ENCODE data around the gene GLRX3.
A peak's percentile ranks its signal among the peaks of the same experiment; 100 is the strongest.

The GLRX3 gene

DNA sequence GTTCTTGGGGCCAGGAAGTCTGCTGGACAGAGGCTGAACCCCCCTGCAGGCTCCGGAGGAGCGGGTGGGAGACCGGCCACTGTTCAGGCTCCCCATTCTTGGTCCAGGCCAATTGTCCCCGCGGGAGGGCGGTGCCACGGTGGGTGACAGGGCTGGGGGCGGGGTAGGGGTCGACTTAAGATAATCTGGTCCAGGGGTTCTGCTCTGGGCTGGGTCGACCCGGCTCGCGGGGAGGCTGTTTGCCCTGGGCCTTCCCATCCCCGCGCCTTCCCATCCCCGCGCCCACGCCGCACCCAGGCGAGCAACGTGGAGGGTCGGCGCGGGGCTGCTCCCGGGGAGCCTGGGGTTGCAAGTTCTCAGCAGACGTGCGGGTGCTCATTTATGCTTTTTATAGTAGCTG lies 7.3 kb upstream of the GLRX3 start:
- no peak overlapping the region for H2AFZ ChIP-seq (ENCODE audit: low read depth, low read length)

DNA sequence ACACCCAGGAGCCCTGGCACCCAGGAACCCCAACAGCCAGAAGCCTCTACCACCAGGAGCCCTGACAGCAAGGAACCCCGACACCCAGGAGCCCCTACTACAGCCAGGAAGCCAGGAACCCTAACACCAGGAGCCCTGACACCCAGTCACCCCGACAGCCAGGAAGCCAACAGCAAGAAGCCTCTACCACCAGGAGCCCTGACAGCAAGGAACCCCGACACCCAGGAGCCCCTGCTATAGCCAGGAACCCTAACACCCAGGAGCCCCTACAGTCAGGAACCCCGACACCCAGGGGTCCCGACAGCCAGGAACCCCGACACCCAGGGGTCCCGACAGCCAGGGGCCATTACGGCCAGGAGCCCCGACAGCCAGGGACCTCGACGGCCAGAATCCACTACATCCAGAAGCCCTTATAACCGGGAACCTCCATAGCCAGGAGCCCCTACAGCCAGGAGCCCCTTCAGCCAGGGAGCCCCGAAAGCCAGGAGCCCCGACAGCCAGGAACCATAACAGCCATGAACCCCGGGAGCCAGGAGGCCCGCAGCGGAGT lies 440 bp upstream of the GLRX3 start:
- H3K4me2 ChIP-seq (ENCODE audit: insufficient read depth, low read length), result peak overlapping the region; percentile 99
- TF ChIP-seq, protein P1, sequence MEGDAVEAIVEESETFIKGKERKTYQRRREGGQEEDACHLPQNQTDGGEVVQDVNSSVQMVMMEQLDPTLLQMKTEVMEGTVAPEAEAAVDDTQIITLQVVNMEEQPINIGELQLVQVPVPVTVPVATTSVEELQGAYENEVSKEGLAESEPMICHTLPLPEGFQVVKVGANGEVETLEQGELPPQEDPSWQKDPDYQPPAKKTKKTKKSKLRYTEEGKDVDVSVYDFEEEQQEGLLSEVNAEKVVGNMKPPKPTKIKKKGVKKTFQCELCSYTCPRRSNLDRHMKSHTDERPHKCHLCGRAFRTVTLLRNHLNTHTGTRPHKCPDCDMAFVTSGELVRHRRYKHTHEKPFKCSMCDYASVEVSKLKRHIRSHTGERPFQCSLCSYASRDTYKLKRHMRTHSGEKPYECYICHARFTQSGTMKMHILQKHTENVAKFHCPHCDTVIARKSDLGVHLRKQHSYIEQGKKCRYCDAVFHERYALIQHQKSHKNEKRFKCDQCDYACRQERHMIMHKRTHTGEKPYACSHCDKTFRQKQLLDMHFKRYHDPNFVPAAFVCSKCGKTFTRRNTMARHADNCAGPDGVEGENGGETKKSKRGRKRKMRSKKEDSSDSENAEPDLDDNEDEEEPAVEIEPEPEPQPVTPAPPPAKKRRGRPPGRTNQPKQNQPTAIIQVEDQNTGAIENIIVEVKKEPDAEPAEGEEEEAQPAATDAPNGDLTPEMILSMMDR (IDR thresholded peaks at IDR 0.05; ENCODE audit: borderline replicate concordance, extremely low read depth, low read length, poor library complexity, severe bottlenecking), result no peak
- TF ChIP-seq EZH2 (IDR thresholded peaks at IDR 0.05; ENCODE audit: borderline replicate concordance, low read depth, low read length, severe bottlenecking), result no peak
- H3K4me1 ChIP-seq (ENCODE audit: insufficient read depth, low read length), result peaks cover 42% of the 10 kb centered on the region
- H3K36me3 ChIP-seq (ENCODE audit: insufficient read depth, low read length), result peaks cover 12% of the 10 kb centered on the region
- H3K9me3 ChIP-seq (ENCODE audit: insufficient read depth, low read length, severe bottlenecking), result no peaks in the 10 kb centered on the region
- peak overlapping the region; percentile 98 to 99; a peak in 3 of 4 replicates for H3K4me3 ChIP-seq (ENCODE audit: low read depth in 1 of 2, low read length in 2 of 2)
- DNase-seq (no peak), ATAC-seq (ENCODE audit: insufficient read depth, low read depth) (no peak; the same call in 1 of the 3 replicates)
- H3K79me2 ChIP-seq (ENCODE audit: insufficient read depth, low read length), result peaks cover 49% of the 10 kb centered on the region
- peak overlapping the region; percentile 99 for H2AFZ ChIP-seq (ENCODE audit: low read depth, low read length)
- peak overlapping the region; percentile 81 for H3K27ac ChIP-seq (ENCODE audit: low read length)
- H3K9ac ChIP-seq (ENCODE audit: low read depth, low read length), result peak overlapping the region; percentile 90
- H3K27me3 ChIP-seq (ENCODE audit: insufficient read depth, low read length, poor library complexity), result no peaks in the 10 kb centered on the region
- peaks cover 32% of the 10 kb centered on the region for H4K20me1 ChIP-seq (ENCODE audit: insufficient read depth, low read length)

More for the DNA sequence above, 7.3 kb upstream of the GLRX3 start:
- DNase-seq (no peak), ATAC-seq (ENCODE audit: insufficient read depth, low read depth) (no peak)
- no peaks in the 10 kb centered on the region for H3K9me3 ChIP-seq (ENCODE audit: insufficient read depth, low read length, severe bottlenecking)
- H3K4me2 ChIP-seq (ENCODE audit: insufficient read depth, low read length), result no peak overlapping the region
- no peak overlapping the region for H3K4me3 ChIP-seq (ENCODE audit: low read depth in 1 of 2, low read length in 2 of 2)
- TF ChIP-seq, protein P1 (IDR thresholded peaks at IDR 0.05; ENCODE audit: borderline replicate concordance, extremely low read depth, low read length, poor library complexity, severe bottlenecking), result no peak
- no peak for TF ChIP-seq EZH2 (IDR thresholded peaks at IDR 0.05; ENCODE audit: borderline replicate concordance, low read depth, low read length, severe bottlenecking)
- H3K27ac ChIP-seq (ENCODE audit: low read length), result no peak overlapping the region
- H3K4me1 ChIP-seq (ENCODE audit: insufficient read depth, low read length), result peaks cover 9% of the 10 kb centered on the region
- H3K79me2 ChIP-seq (ENCODE audit: insufficient read depth, low read length), result no peaks in the 10 kb centered on the region
- H3K27me3 ChIP-seq (ENCODE audit: insufficient read depth, low read length, poor library complexity), result no peaks in the 10 kb centered on the region
- no peaks in the 10 kb centered on the region for H3K36me3 ChIP-seq (ENCODE audit: insufficient read depth, low read length)
- H3K9ac ChIP-seq (ENCODE audit: low read depth, low read length), result no peak overlapping the region
- no peaks in the 10 kb centered on the region for H4K20me1 ChIP-seq (ENCODE audit: insufficient read depth, low read length)

DNA sequence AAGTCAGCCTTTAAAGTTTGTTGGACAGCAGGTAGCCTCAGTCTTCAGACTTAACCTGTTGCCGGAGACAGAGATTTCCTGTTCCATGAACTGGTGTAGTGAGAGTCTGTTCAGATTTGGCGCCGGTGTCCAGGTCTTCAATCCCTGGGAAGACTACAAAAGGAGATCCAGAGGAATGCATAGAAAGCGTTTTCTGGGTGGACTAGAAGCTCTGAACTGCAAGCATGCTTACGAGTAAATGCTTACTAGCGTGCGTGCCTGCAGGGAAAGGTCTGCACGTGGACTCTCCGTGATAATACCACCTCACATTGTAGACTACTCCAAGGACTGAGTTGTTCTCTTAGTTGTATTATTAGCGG lies 878 bp downstream of the GLRX3 start:
- Histone ChIP-seq H2AFZ (ENCODE audit: low read depth, low read length) (peak overlapping the region; percentile 99; the same call in 1 of the 2 replicates), H3K4me1 (ENCODE audit: insufficient read depth, low read length) (peaks cover 42% of the 10 kb centered on the region)

More for the DNA sequence above, 878 bp downstream of the GLRX3 start:
- Histone ChIP-seq H3K4me3 (ENCODE audit: low read depth in 1 of 2, low read length in 2 of 2) (peak overlapping the region; percentile 98 to 99), H3K79me2 (ENCODE audit: insufficient read depth, low read length) (peaks cover 63% of the 10 kb centered on the region), H4K20me1 (ENCODE audit: insufficient read depth, low read length) (peaks cover 45% of the 10 kb centered on the region), H3K27ac (ENCODE audit: low read length) (peak overlapping the region; percentile 79), H3K9ac (ENCODE audit: low read depth, low read length) (peak overlapping the region; percentile 90), H3K4me2 (ENCODE audit: insufficient read depth, low read length) (peak overlapping the region; percentile 99), H3K36me3 (ENCODE audit: insufficient read depth, low read length) (peaks cover 16% of the 10 kb centered on the region), H3K9me3 (ENCODE audit: insufficient read depth, low read length, severe bottlenecking) (no peaks in the 10 kb centered on the region), H3K27me3 (ENCODE audit: insufficient read depth, low read length, poor library complexity) (no peaks in the 10 kb centered on the region)
- DNase-seq, result no peak
- TF ChIP-seq EZH2 (IDR thresholded peaks at IDR 0.05; ENCODE audit: borderline replicate concordance, low read depth, low read length, severe bottlenecking), result no peak
- TF ChIP-seq, protein P1 (IDR thresholded peaks at IDR 0.05; ENCODE audit: borderline replicate concordance, extremely low read depth, low read length, poor library complexity, severe bottlenecking), result no peak
- 0 out of 3 replicates have a peak, but pooled peaks have one; percentile 4 for ATAC-seq (ENCODE audit: insufficient read depth, low read depth)
